GM12878 (cell line): ENCODE measurements around the gene ADAMTSL2. TPM values are rescaled to one million over a fixed set of nuclear protein-coding genes. Genes with fewer than 3 reads are reported as not detected.

Source experiments
- ATAC-seq: fragments of 200-7000 bp; cut with Tn5 transposase; 3 replicates; pipeline ENCODE4 v1.9.1; 2020; ENCODE audit warnings: mild to moderate bottlenecking, moderate library complexity
- BruUV-seq: library from RNA; stranded (reverse); fragments of 400-500 nt; replicated peaks from 2 replicates; lab custom pipeline; 2021; lab: Mats Ljungman, UMichigan
- CTCF ChIA-PET: fragments of 300-600 bp; sonication (Branson Sonifier 250); formaldehyde crosslinking; extraction: SDS; loops from one replicate; lab custom pipeline; 2021; ENCODE audit warnings: inconsistent platforms; lab: Yijun Ruan, JAX
- POLR2A ChIA-PET: fragments of 350-600 bp; formaldehyde crosslinking; extraction: SDS; loops from one replicate; lab custom pipeline; 2021; ENCODE audit warnings: inconsistent platforms; lab: Charles Lee
- RAD21 ChIA-PET: fragments of 300-600 bp; sonication (Branson Sonifier 250); formaldehyde crosslinking; loops from one replicate; lab custom pipeline; 2023; ENCODE audit warnings: antibody characterized with exemption; ENCODE audit not compliant: unreplicated experiment; lab: Charles Lee
- SMC1A ChIA-PET: fragments of 300-600 bp; sonication (Branson Sonifier 250); formaldehyde crosslinking; loops from one replicate; lab custom pipeline; 2023; ENCODE audit not compliant: unreplicated experiment, uncharacterized antibody; lab: Charles Lee
- DNase-seq: peaks from one replicate; pipeline ENCODE4 v3.0.0-alpha.2; 2011; ENCODE audit warnings: low read depth, low spot score
- FAIRE-seq: peaks from 3 replicates; lab custom pipeline; 2011; peaks lifted over from hg19 to GRCh38; lab: Jason Lieb, UNC
- H2AFZ ChIP-seq: 2 replicates; pipeline ENCODE4 v1.6.0; 2011; ENCODE audit warnings: low read depth, low read length, control low read depth; ENCODE audit not compliant: control insufficient read depth
- H3K27ac ChIP-seq: 2 replicates; pipeline ENCODE4 v1.5.1; 2011; ENCODE audit warnings: control low read depth; ENCODE audit not compliant: control insufficient read depth, insufficient read depth
- H3K27me3 ChIP-seq, 2 experiments: replicated peaks in 1 of 2; 2 replicates each; pipeline versions ENCODE4 v1.6.0 to v1.6.1; 2011; ENCODE audit warnings: low read length in 1 of 2; ENCODE audit not compliant: control insufficient read depth in 2 of 2, insufficient read depth in 2 of 2
- H3K36me3 ChIP-seq, 2 experiments: 2 replicates each; pipeline ENCODE4 v1.5.1; 2011; ENCODE audit warnings: low read length in 1 of 2; ENCODE audit not compliant: control insufficient read depth in 2 of 2, insufficient read depth in 2 of 2
- H3K4me1 ChIP-seq: 2 replicates; pipeline ENCODE4 v1.6.1; 2011; ENCODE audit warnings: mild to moderate bottlenecking, low read length, moderate library complexity, mixed read lengths; ENCODE audit not compliant: control insufficient read depth, insufficient read depth
- H3K4me2 ChIP-seq: 2 replicates; pipeline ENCODE4 v1.6.0; 2011; ENCODE audit warnings: control low read depth; ENCODE audit not compliant: control insufficient read depth, insufficient read depth
- H3K4me3 ChIP-seq: fragments of 200-600 bp; sonication (generic); 2 replicates; pipeline ENCODE4 v1.5.1; 2016
- H3K79me2 ChIP-seq: 2 replicates; pipeline ENCODE4 v1.6.0; 2011; ENCODE audit warnings: low read length; ENCODE audit not compliant: control insufficient read depth, insufficient read depth
- H3K9ac ChIP-seq: 2 replicates; pipeline ENCODE4 v1.8.0; 2011; ENCODE audit warnings: low read length, control low read depth, mixed read lengths; ENCODE audit not compliant: control insufficient read depth, insufficient read depth
- H3K9me3 ChIP-seq: replicated peaks from 3 replicates; pipeline ENCODE4 v1.5.1; 2011; ENCODE audit warnings: mild to moderate bottlenecking, low read length; ENCODE audit not compliant: control insufficient read depth, insufficient read depth
- H4K20me1 ChIP-seq: 2 replicates; pipeline ENCODE4 v1.6.0; 2011; ENCODE audit not compliant: control insufficient read depth, insufficient read depth
- KAT2A ChIP-seq: conservative IDR thresholded peaks from 2 replicates; pipeline ENCODE4 v1.6.1; 2011; ENCODE audit warnings: low read depth, low read length; ENCODE audit not compliant: control insufficient read depth
- POLR2A ChIP-seq: IDR thresholded peaks from 2 replicates; pipeline ENCODE4 v1.6.1; 2011; ENCODE audit warnings: low read depth, mild to moderate bottlenecking, low read length
- SIX5 ChIP-seq: IDR thresholded peaks from 2 replicates; pipeline ENCODE4 v1.6.1; 2011; ENCODE audit warnings: mild to moderate bottlenecking, low read depth, low read length, moderate library complexity; ENCODE audit not compliant: severe bottlenecking
- SPI1 ChIP-seq: IDR thresholded peaks from 2 replicates; pipeline ENCODE4 v1.6.1; 2011; ENCODE audit warnings: low read depth, mild to moderate bottlenecking, low read length, moderate library complexity, borderline replicate concordance; ENCODE audit not compliant: insufficient read depth
- SREBF2 ChIP-seq: IDR thresholded peaks from 2 replicates; pipeline ENCODE4 v1.6.1; 2012; ENCODE audit warnings: mild to moderate bottlenecking, low read length
- USF2 ChIP-seq: IDR thresholded peaks from 2 replicates; pipeline ENCODE4 v1.6.1; 2011; ENCODE audit warnings: low read depth, low read length, improper control_type of control experiment, borderline replicate concordance
- ZBTB4 ChIP-seq: fragments of 450-650 bp; formaldehyde crosslinking; IDR thresholded peaks from 2 replicates; pipeline ENCODE4 v1.4.0; 2022; ENCODE audit warnings: mild to moderate bottlenecking, moderate library complexity
- WGBS: methylation state at CpG from one replicate; pipeline ENCODE4 v1.1.6; 2016; ENCODE audit warnings: low lambda C conversion rate; ENCODE audit not compliant: insufficient replicate concordance, insufficient coverage; ENCODE audit errors: missing lambda C conversion rate; 5-methylcytosine and 5-hydroxymethylcytosine counted together
- in situ Hi-C: fragments of 300-500 bp; cut with MboI; formaldehyde crosslinking; loops from 9 replicates; pipeline ENCODE4 v1.14.3; 2018; ENCODE audit warnings: mixed read lengths
- intact Hi-C: fragments of 100-400 bp; cut with micrococcal nuclease; formaldehyde crosslinking; loops from one replicate; pipeline ENCODE4 v1.14.2; 2022; ENCODE audit not compliant: unreplicated experiment
- polyA plus RNA-seq, 11 experiments: library from polyadenylated mRNA; depleted of rRNA in 4 of 11; unstranded in 6 of 11; stranded (reverse) in 5 of 11; fragments of >200 nt; fragmentation: Nextera tagmentation in 4 of 11; fragmentation: Illumina TruSeq in 1 of 11; extraction: Ambion mirVana in 4 of 11; extraction: Trizol in 1 of 11; gene quantifications; 1 replicate in 1 of 11; 2 replicates in 10 of 11; pipeline versions ENCODE4 v1.2.1 to v1.2.3, GENCODE V29; 2011 to 2016; ENCODE audit warnings: inconsistent platforms in 2 of 11, missing spikeins in 2 of 11, low read depth in 1 of 11
- total RNA-seq, 4 experiments: library from RNA; depleted of rRNA in 3 of 4; stranded (reverse); fragments of >200 nt in 3 of 4; fragmentation: Illumina TruSeq in 1 of 4; extraction: Trizol in 1 of 4; gene quantifications; 2 replicates each; pipeline versions ENCODE4 v1.2.1 to v1.2.3, GENCODE V29; 2013 to 2021

Gene ADAMTSL2
- total and polyA plus RNA-seq, 10 of the 15 experiments (the other 5 are each of a cell fraction or from before 2014, with no cell fraction given): 0.07 TPM; not detected in 9

GRCh38 chr9:133499892-133500270 is 34.6 kb upstream of the ADAMTSL2 start (continued):
- TF ChIP-seq ZBTB4 (CRISPR knock-in tag) (no peak), POLR2A (no peak), SPI1 (no peak), SIX5 (no peak), KAT2A (no peak), USF2 (no peak)
- TF ChIP-seq, all 136 proteins: peak for 0

- H3K27ac ChIP-seq: no peak overlapping the region
- no peak for TF ChIP-seq SREBF2
- ATAC-seq (no peak), FAIRE-seq (no peak), DNase-seq (no peak)
- ChIA-PET SMC1A (no interaction called here), RAD21 (no interaction called here), CTCF (no interaction called here), POLR2A (no interaction called here)
- no peaks in the 10 kb centered on the region for H3K4me1 ChIP-seq
- BruUV-seq: no TSS peak
- H4K20me1 ChIP-seq: no peaks in the 10 kb centered on the region
- H3K9ac ChIP-seq: no peak overlapping the region
- H3K36me3 ChIP-seq: no peaks in the 10 kb centered on the region
- no peak overlapping the region for H2AFZ ChIP-seq
- in situ Hi-C loops (no loop called here), intact Hi-C loops (no loop called here)
- no peak overlapping the region for H3K4me2 ChIP-seq
- no peak overlapping the region for H3K4me3 ChIP-seq
- no peaks in the 10 kb centered on the region for H3K79me2 ChIP-seq
- WGBS: 96% methylated on average over 1 of the region's 1 CpG
- peaks cover 0 to 3% of the 10 kb centered on the region in 2 experiments; a peak in 2 of 4 replicates for H3K27me3 ChIP-seq
- peaks cover 7% of the 10 kb centered on the region; the same call in 2 of the 3 replicates for H3K9me3 ChIP-seq
Observed at GRCh38 chr9:133502112-133502511, 32.4 kb upstream of the ADAMTSL2 start.
